PC-3 (cell line): Measurements from ENCODE around the gene KDM5A. TPM values are rescaled to one million over a fixed set of nuclear protein-coding genes. Genes with fewer than 3 reads are reported as not detected.
"Not testable (repeated sequence)": the region's sequence is repeated elsewhere in the genome, so short reads cannot be mapped to it uniquely, and the experiment has no call there.

ENCODE experiments used
- ATAC-seq: fragments of 200-7000 bp; cut with Tn5 transposase; 2 replicates; pipeline ENCODE4 v1.9.1; 2020; ENCODE audit warnings: mild to moderate bottlenecking, moderate library complexity
- Bru-seq: library from RNA; stranded (reverse); fragments of 400-500 nt; gene quantifications from one replicate; lab custom pipeline; 2021; lab: Mats Ljungman, UMichigan
- BruChase-seq, 2 experiments: library from RNA; stranded (reverse); fragments of 400-500 nt; gene quantifications; one replicate each; lab custom pipeline; 2021; lab: Mats Ljungman, UMichigan
- BruUV-seq: library from RNA; stranded (reverse); fragments of 400-500 nt; replicated peaks from 2 replicates; lab custom pipeline; 2021; lab: Mats Ljungman, UMichigan
- CTCF ChIA-PET: fragments of 300-600 bp; sonication (Branson Sonifier 250); formaldehyde crosslinking; loops from one replicate; lab custom pipeline; 2022; ENCODE audit warnings: antibody characterized with exemption; lab: Charles Lee
- POLR2A ChIA-PET: fragments of 300-600 bp; sonication (Branson Sonifier 250); formaldehyde crosslinking; loops from one replicate; lab custom pipeline; 2022; ENCODE audit warnings: antibody characterized with exemption; ENCODE audit not compliant: unreplicated experiment; lab: Charles Lee
- DNase-seq: peaks from one replicate; pipeline ENCODE4 v3.0.0-alpha.2; 2015
- H2AFZ ChIP-seq: fragments of 300-600 bp; sonication (generic); 2 replicates; pipeline ENCODE4 v1.6.0; 2016; ENCODE audit warnings: antibody characterized with exemption, low read length
- H3F3A ChIP-seq: fragments of 300-600 bp; sonication (generic); one replicate; pipeline ENCODE4 v1.6.0; 2017; ENCODE audit warnings: antibody characterized with exemption, low read length, control low read depth, mild to moderate bottlenecking; ENCODE audit not compliant: unreplicated experiment
- H3K27ac ChIP-seq: fragments of 300-600 bp; sonication (generic); 2 replicates; pipeline ENCODE4 v1.5.1; 2016; ENCODE audit warnings: mild to moderate bottlenecking, low read length
- H3K27me3 ChIP-seq: fragments of 300-600 bp; sonication (generic); 2 replicates; pipeline ENCODE4 v1.6.1; 2016; ENCODE audit warnings: low read length, mixed read lengths
- H3K36me3 ChIP-seq: fragments of 300-600 bp; sonication (generic); 2 replicates; pipeline ENCODE4 v1.6.1; 2016; ENCODE audit warnings: low read depth, mixed run types, low read length, mixed read lengths
- H3K4me1 ChIP-seq: fragments of 300-600 bp; sonication (generic); 2 replicates; pipeline ENCODE4 v1.5.1; 2016; ENCODE audit warnings: low read length; ENCODE audit not compliant: insufficient read depth
- H3K4me2 ChIP-seq: fragments of 300-600 bp; sonication (generic); 2 replicates; pipeline ENCODE4 v1.6.0; 2016; ENCODE audit warnings: low read length
- H3K4me3 ChIP-seq: fragments of 300-600 bp; sonication (generic); 2 replicates; pipeline ENCODE4 v1.5.1; 2016; ENCODE audit warnings: mild to moderate bottlenecking, low read length, mixed read lengths
- H3K79me2 ChIP-seq: fragments of 300-600 bp; sonication (generic); 2 replicates; pipeline ENCODE4 v1.6.1; 2017; ENCODE audit warnings: low read length, mixed read lengths
- H3K9ac ChIP-seq: fragments of 300-600 bp; sonication (generic); 2 replicates; pipeline ENCODE4 v1.6.0; 2016; ENCODE audit warnings: mild to moderate bottlenecking, low read length
- H3K9me2 ChIP-seq: fragments of 300-600 bp; sonication (generic); replicated peaks from 2 replicates; pipeline ENCODE4 v1.6.1; 2016; ENCODE audit warnings: mixed run types, low read length, mixed read lengths
- H3K9me3 ChIP-seq: fragments of 300-600 bp; sonication (generic); 2 replicates; pipeline ENCODE4 v1.6.1; 2016; ENCODE audit warnings: low read length, mixed read lengths
- H4K20me1 ChIP-seq: fragments of 300-600 bp; sonication (generic); 2 replicates; pipeline ENCODE4 v1.6.1; 2016; ENCODE audit warnings: low read length, mixed read lengths
- CTCF ChIP-seq: fragments of 300-600 bp; sonication (generic); conservative IDR thresholded peaks from 2 replicates; pipeline ENCODE4 v1.5.1; 2017; ENCODE audit warnings: antibody characterized with exemption, low read depth, mild to moderate bottlenecking, low read length
- EZH2 ChIP-seq: fragments of 300-600 bp; sonication (generic); IDR thresholded peaks from one replicate; pipeline ENCODE4 v1.6.1; 2017; ENCODE audit warnings: antibody characterized with exemption, mild to moderate bottlenecking, low read length; ENCODE audit not compliant: unreplicated experiment
- EZH2phosphoT487 ChIP-seq: fragments of 300-600 bp; sonication (generic); IDR thresholded peaks from 2 replicates; pipeline ENCODE4 v1.6.1; 2018; ENCODE audit warnings: mild to moderate bottlenecking, antibody characterized with exemption, low read length, borderline replicate concordance
- intact Hi-C: fragments of 100-400 bp; cut with micrococcal nuclease; formaldehyde crosslinking; loops from 2 replicates; pipeline ENCODE4 v1.9.0; 2023
- long read RNA-seq: library from polyadenylated mRNA; unstranded; transcript quantifications from one replicate; pipeline ENCODE4 v2.0.0, GENCODE V29; 2021; ENCODE audit not compliant: unreplicated experiment
- total RNA-seq: library from RNA; depleted of rRNA; stranded (reverse); fragments of >200 nt; gene quantifications from 2 replicates; pipeline ENCODE4 v1.2.3, GENCODE V29; 2014; rRNA removed

Gene KDM5A
- 27.8 and 34.0 TPM in 2 replicates for total RNA-seq
- percentile 82 among the genes with signal in this experiment for Bru-seq, nascent RNA
- BruChase-seq, experiment 1, labeled RNA remaining after a 6-hour chase: percentile 81 among the genes with signal in this experiment
- BruChase-seq, experiment 2, labeled RNA remaining after a 2-hour chase: percentile 82 among the genes with signal in this experiment
- long read RNA-seq, transcript KDM5A-203 (2 exons, 401 nt): major isoform, 54 of 143 reads
- long read RNA-seq, partial matches to known transcripts: 79 of 143 reads
- long read RNA-seq, other reads (novel, unspliced or antisense): 10 of 143 reads

GRCh38 chr12:389142-390096 lies at the start of gene KDM5A:
KDM5A (minus strand) TSS chr12:389320; CDS start chr12:389091, 229 bp downstream.
- BruUV-seq: TSS peak; percentile 84
- H3K79me2 ChIP-seq: peaks cover 42% of the 10 kb centered on the region
- peak within 1 kb of the TSS; percentile 87 for H3K9ac ChIP-seq
- H3K36me3 ChIP-seq: peaks cover 8% of the 10 kb centered on the region; the same call in 1 of the 2 replicates
- ChIA-PET POLR2A (interaction anchor here (0.6 kb wide), 3 partner anchors 13 to 51 kb away, joined by 3 to 10 read pairs (median 6); no protein-coding TSS in a partner anchor), CTCF (no interaction called here)
- no peaks in the 10 kb centered on the region for H3F3A ChIP-seq
- H3K9me2 ChIP-seq: no peaks in the 10 kb centered on the region
- peak within 1 kb of the TSS; percentile 96 for H3K4me2 ChIP-seq
- TF ChIP-seq CTCF (no peak), EZH2 (no peak), EZH2phosphoT487 (no peak)
- peak within 1 kb of the TSS; percentile 81 for H3K27ac ChIP-seq
- H4K20me1 ChIP-seq: peaks cover 27% of the 10 kb centered on the region
- intact Hi-C loops: loop anchor here (1.0 kb wide), 1 partner anchor 12 kb away; the partner anchor contains the start of gene CCDC77
- DNase-seq (peak; percentile 85), ATAC-seq (peak; percentile 91)
- H3K27me3 ChIP-seq: no peaks in the 10 kb centered on the region
- peaks cover 14% of the 10 kb centered on the region for H3K4me1 ChIP-seq
- H2AFZ ChIP-seq: peak within 1 kb of the TSS; percentile 85
- H3K9me3 ChIP-seq: no peaks in the 10 kb centered on the region
- H3K4me3 ChIP-seq: peak within 1 kb of the TSS; percentile 93

- not testable (repeated sequence) for BruUV-seq
Observed at GRCh38 chr12:435737-436136, 46.6 kb upstream of the KDM5A start.

GRCh38 chr12:422526-422925 lies 33.4 kb upstream of the KDM5A start:
- no peaks in the 10 kb centered on the region for H3K9me2 ChIP-seq
- BruUV-seq: no TSS peak
- H3K4me1 ChIP-seq: no peaks in the 10 kb centered on the region
- no peaks in the 10 kb centered on the region for H3F3A ChIP-seq
- no peaks in the 10 kb centered on the region for H3K36me3 ChIP-seq
- H3K9ac ChIP-seq: no peak overlapping the region
- H2AFZ ChIP-seq: no peak overlapping the region
- POLR2A ChIA-PET: no interaction called here
- H3K4me3 ChIP-seq: no peak overlapping the region
- ATAC-seq (no peak), DNase-seq (no peak)
- TF ChIP-seq CTCF (no peak), EZH2 (no peak), EZH2phosphoT487 (no peak)
- CTCF ChIA-PET: no interaction called here
- H3K27me3 ChIP-seq: no peaks in the 10 kb centered on the region
- H3K27ac ChIP-seq: no peak overlapping the region
- H3K79me2 ChIP-seq: no peaks in the 10 kb centered on the region
- H3K4me2 ChIP-seq: no peak overlapping the region
- intact Hi-C loops: no loop called here
- no peaks in the 10 kb centered on the region for H3K9me3 ChIP-seq
- no peaks in the 10 kb centered on the region for H4K20me1 ChIP-seq

More at GRCh38 chr12:435737-436136, 46.6 kb upstream of the KDM5A start:
- DNase-seq, H3K4me3 ChIP-seq, CTCF ChIA-PET, H3K27ac ChIP-seq, H4K20me1 ChIP-seq, H2AFZ ChIP-seq, H3K79me2 ChIP-seq, intact Hi-C loops, H3K9me2 ChIP-seq, H3K4me2 ChIP-seq, H3F3A ChIP-seq, ATAC-seq, H3K36me3 ChIP-seq, H3K9me3 ChIP-seq, POLR2A ChIA-PET, H3K4me1 ChIP-seq, H3K27me3 ChIP-seq, H3K9ac ChIP-seq: not testable (repeated sequence)
